Measurements from ENCODE around the gene IP6K3.

The IP6K3 gene

DNA sequence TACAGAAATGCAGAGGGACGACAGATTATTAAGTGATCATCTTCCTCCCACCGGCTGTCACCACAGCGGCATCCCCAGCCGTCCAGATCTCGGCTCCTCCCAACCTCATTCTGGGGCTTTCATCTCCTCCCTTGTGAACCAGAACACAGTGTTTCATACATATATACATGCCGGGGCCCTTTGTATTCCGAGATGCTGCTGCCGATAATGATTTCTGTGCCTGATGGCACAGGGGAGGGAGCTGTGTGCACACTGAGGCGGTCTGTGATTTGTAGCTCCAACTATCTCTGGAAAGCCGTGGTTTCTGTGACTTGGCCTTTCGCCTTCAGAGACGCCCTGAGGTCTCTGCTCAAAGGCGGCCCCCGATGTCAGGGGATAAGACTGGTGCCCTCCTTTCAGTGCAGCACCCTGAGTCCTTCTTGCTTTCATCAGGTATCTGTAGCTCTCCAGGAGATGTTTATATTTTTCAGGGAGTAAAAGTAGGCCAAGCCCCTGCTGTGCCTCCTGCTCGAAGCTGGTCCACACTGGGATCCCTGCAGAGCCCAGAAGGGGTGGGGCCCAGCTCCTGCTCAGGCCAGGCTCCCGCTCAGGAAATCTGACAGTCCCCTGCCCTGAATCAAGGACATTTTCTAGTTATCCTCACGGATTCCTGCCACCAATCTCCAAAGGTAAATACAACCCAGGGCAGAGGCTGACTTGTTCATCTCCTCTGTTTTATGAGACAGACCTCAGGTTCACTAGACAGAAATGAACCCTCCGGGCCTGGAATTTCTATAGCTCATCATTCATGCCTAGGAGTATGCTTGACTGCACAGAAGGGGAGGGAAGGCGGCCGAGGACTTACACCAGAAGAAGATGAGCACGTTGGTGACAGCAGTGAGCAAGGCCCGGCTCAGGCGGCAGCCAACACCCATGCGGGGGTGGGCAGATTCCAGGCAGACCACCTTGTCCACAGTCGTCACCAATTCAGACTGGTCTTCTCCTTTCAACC, 31.0 kb upstream of the IP6K3 start:
- DNase-seq (ENCODE audit: low spot score): no peak

DNA sequence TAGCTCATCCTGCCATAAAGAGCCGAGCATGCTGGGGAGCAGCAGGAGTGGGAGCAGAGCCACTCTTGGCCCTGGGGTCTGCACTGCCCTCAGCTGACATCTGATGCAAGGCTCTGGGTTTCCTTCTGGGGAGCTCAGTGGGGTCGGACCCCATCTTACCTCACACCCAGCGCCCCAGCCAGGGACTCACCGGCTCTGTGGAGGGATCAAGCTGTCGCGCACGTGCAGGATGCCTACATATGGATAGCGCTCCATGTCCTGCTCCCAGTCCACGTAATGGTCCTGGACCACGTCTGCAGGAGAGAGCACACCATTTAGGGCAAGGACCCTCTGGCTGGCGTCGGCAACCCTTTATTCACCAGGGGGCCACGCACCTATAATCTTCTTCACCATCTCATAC, 30.1 kb upstream of the IP6K3 start:
- DNase-seq (ENCODE audit: low spot score): no peak

DNA sequence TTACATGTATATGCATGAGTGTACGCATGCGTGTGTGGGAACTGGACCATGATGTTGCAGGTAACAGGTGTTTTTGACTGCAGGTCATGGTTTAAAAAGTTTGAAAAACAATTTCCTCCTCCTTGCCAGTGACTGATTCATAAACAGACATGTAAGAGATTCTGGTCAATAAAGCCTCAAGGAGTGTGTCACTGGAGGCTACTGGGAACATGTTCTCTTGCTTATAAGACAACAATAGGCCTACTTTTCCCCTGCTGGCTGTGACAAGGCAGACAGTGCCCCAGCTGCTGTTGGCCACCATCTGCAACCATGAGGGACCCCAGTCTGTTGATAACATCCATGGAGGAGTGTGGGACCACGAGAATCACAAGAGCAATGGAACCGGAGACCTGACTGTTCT, 29.5 kb upstream of the IP6K3 start:
- DNase-seq (ENCODE audit: low spot score): no peak

DNA sequence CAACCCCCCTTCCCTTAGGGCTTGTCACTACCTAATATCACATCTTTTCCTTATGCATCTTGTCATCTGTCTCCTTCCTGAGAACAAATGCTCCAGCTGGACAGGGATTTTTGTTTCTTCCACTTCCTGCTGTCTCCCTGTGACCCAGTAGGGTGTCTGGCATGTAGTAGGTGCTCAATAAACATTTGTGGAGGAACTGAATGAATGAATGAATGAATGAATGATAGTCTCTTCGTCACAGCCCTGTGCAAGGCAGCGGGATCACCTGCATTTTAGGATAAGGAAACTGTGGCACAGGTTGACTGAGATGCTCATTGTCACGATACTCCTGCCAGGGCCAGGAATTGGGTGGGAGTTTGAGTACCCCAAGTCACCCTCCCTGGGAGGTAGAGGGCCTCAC, 28.1 kb upstream of the IP6K3 start:
- DNase-seq (ENCODE audit: low spot score): no peak

DNA sequence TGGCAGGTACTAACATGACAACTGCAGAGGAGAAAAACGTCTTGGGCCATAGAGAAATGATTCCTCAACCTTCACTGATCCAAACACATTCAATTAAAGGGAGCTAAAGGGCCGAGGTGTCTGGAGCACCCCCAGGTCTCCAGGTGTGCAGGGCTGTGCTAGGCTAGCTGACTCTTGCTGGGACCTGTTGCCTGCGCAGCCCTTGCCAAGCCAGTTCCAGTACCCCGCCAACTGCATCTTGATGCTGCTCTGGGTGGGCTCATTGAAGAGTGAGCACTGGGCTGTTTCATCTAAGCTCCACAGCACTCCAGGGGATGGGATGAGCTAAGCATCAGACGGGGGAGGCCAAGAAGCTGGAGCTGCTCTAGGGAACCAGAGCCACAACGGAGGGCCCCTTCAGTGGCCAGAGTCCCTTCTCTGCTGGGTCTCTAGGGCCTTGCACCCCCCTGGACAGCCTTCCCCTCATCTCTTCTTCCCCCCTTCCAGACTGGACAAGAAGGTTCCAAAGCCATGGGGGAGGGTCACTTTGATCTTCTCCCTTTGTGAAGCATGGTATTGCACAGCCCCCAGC, 26.3 kb upstream of the IP6K3 start:
- no peak for DNase-seq (ENCODE audit: low spot score)

DNA sequence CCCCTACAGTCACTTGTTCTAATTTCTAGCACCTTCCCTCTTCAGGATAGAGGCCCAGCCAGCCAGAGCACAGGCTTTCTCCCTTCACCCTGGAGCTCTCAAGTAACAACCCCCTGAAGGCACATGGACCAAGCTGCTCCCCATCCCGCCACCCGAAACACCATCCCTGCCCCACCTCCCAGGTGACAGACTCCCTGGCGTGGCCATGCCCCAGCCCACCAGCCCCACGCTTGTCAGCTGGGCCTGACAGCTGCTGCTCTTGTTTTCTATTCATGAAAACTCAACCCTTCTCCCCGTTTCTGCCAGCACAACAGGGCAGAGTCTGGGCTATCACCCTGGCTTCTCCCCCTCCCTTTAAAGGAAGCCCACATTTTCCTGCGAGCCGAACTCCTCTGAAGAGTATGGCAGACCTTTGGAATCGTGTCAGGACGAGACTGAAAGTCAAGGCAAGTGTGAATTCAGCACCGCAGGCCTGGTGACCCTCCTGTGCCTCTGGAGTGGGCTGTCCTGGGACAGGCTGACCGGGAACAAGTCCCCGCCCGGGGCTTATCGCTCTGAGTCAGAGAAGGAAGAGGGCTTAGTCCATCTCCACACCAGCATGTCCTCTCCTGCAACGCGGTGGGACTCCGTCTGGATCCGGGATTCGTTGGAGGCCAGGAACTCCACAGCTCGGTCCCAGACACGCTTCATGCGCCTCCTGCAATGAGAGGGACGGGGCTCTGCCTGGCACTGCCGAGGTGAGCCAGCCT, 25.6 kb upstream of the IP6K3 start:
- no peak for DNase-seq (ENCODE audit: low spot score)

DNA sequence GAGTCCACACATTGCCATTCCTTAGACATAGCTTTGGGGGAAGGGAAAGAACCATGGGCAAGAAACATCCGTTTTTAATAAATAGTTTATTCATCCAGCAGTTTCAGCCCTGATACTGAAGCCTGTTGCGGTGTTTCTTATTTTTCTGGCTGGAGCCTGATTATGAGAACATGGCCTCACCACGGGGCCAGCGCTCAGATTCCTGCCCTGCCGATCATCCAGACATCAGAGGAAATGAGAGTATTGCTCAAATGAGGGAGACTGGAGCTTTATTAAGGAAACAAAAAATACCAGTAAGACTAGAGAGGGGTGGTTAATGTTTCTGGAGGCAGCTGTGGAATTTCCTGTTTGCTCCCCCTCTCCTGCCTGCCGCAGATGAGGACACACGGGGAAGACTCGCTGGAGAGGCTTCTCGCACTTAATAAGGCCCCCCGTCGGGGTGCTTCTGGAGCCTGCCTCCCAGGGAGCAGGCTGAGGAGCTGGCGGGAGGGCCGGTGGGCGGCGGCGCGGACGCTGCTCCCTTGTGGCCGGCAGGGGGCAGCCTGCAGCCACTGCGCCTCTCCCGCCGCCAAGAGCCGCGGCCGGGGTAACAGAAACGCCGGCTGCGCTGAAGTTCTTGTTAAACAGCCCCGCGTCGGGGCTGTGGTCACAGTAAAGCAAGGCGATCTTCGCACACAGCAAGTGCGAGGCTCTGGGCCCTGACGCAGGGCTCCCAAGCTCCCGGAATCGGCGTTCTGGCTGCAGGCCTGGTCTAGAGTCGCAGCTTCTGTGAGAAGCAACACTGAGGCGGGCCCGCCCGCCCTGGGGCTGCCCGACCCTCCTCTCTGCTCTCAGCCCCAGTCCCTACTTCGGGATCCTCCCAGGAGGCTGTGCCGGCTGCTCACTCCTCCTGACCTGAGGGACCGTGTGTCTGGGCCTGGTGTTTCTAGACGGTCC, 24.7 kb upstream of the IP6K3 start:
- peak; percentile 93 for DNase-seq (ENCODE audit: low spot score)

DNA sequence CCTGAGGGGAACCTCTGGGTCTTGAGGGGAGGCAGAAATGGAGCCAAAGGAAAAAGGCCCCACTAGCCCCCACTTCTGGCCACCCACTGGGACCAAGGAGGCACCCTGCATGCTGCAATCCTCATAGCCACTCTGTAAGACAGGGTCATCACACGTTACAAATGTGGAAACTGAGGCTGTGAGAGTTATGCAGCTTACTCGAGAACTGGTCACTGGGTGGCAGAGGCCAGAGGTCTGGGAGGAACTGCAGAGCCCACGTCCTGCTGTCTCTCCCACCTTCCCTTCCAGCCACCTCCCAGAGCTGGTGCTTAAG, 24.1 kb upstream of the IP6K3 start:
- no peak for DNase-seq (ENCODE audit: low spot score)

DNA sequence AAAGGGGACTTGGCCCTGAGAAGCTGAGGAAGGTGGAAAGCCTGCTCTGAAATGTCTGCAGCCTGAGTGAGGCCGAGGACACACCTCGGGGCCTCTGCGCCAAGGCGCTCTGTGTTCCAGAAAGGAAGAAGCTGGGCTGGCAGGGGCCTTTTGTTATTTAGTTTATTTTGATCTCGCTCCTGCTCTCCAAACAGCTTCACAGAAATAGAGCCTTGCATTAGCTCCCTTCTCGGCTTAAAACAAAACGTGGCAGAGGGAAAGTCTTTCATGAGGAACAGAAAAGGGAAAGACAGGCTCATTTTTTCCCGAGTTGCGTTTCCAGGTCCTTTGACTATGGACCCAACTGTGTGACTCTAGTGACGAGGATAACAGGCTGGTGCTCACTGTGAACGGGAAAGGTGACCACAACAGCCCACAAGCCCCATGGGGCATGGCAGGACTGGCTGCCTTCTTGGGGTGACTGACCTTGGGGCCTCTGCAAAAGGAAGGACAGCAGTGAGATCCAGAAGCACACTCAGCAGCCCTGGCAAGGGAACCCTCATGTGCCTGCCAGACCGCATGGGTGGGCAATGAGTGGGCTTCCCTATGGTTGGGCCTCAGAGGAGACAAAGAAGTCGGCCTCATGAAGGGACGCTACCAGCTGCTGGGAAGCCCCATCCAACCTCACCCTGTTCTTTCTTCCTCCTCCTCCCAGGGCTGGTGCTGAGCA, 23.6 kb upstream of the IP6K3 start:
- no peak for DNase-seq (ENCODE audit: low spot score)

DNA sequence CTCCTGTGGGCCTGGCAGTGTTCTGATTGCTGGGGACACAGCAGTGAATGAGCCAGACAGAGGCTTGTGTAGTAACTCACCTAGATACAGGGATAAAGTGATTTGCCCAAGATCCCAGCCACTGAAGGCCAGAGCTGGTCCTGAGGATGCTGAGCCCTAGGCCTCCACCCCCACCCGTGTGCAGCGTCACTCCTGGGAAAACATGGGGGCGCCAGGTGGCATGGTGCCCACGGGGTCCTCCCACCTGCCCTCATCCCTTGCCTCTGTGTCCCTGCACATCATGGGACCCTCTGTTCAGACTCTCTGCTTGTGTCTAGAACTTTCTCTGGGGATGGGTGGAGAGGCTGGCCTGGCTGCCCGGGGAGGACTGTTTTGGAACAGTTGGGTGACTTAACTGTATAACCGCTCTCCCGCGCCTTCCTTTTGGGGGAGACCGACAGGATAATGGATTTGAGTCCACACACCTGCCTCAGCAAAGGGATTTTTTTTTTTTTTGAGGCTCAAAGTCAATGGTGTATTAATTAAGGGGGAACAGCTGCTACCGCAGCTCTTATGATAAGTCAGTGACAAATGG, 22.6 kb upstream of the IP6K3 start:
- DNase-seq (ENCODE audit: low spot score): no peak

DNA sequence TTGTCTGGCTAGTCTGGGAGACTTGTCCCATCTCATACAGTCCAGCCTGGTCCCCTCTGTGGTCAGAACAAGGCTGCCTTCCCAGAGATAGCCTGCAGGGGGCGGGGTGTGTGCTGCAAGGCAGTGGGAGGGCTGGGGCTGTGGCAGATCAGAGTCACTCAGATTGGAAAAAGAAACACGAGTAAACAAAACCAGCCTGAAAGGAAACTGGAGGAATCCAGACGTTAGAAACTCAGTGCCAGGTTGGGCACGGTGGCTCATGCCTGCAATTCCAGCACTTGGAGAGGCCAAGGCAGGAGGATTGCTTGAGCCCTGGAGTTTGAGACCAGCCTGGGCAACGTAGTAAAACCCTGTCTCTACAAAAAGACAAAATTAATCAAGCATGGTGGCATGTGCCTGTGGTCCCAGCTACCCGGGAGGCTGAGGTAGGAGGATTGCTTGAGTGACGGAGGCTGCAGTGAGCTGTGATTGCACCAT, 22.0 kb upstream of the IP6K3 start:
- DNase-seq (ENCODE audit: low spot score): peak; percentile 90

DNA sequence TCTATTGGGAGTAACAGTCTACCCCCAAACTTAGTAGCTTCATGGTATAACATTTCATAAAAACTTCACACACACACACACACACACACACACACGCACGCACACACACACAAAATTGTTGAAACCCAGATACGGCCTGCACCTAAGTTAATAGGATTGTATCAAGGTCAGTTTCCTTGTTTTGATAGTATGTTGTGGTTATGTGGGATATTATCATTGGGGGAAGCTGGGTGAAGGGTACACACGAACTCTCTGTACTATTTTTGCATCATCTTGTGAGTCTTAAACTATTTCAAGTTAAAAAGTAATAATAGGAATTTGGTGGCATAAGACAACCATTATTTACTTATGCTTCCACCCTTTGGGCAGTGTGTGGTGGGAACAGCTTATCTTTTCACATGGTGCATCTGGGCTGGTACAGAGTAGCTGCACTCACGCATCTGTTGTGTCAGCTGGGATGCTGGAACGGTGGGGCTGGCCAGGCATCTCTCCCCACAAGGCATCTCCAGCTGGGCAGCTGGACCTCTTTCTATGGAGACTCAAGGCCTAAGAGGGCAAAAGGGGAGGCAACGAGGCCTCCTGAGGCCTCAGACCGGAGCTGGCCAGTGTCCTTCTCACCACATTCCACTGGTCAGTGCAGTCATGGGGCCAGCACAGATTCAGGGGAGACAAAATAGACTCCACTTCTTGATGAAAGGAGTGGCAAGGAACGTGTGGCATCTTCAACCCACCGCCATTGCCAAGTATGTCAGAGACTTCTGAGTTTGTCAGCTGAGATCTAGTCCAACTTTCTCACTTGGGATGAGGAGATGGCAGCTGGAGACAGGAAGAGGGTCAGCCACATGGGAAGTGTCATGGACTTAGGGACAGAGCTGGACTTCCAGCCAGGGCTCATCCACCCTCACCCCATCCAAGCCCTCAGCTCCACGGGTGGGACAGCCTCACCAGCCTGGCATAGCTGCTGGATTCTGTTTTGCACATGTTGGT, 20.5 kb upstream of the IP6K3 start:
- DNase-seq (ENCODE audit: low spot score): no peak

DNA sequence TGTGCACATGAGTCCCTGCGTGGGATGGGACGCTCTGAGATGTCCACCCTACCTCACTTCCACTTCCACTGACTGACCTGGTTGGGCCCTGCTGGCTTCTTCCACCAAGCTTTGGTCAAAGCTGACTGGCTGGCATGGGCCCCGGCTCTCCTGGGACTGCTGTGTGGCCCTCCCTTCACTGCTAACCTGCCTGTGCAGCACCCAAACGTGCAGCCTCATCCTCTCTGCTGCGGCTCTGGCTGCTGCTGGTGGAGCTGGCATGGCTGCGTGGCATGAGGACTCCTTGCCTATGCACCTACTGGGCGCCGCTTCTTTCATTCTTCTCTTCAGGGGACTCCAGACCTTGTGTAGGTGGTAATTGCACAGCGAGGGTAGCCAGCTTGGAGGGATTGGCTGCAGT, 18.7 kb upstream of the IP6K3 start:
- DNase-seq (ENCODE audit: low spot score): no peak

DNA sequence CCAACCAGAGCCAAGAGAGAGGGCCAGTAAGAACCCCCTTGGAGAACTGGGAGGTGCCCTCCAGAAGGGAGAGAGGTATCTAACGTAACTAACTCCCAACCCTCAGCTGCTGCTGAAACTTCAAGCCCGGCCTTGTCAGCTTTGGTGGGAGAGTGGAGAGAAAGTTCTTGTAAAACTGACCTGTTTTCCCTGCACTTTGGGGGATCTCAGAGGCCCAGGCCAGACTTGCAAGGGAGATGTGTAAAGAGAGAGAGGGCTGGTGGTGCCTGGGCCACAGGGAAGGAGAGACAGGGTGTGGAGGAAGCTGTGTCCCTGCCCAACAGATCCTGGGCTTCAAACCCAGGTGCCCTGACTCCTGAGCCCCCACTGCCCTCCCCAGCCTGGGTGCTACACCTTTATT, 17.3 kb upstream of the IP6K3 start:
- DNase-seq (ENCODE audit: low spot score): no peak

DNA sequence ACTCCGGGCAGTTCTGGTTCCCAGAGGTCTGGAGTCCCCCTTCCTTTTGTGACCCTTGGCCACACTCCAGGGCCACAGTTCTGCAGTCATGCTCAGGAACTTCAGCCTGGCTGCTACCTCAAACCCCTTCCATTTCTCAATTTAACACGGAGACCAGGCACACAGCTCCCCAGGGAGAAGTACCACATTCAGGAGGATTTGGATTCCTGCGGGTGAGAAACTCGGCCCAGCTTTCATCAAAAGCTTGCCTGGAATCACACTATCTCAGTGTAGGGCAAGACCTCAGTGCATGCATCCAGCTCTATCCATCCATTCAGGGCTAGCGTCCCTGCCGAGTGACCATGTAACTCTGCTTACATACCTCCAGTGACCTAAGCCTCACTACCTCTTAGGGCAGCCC, 16.8 kb upstream of the IP6K3 start:
- DNase-seq (ENCODE audit: low spot score): no peak

DNA sequence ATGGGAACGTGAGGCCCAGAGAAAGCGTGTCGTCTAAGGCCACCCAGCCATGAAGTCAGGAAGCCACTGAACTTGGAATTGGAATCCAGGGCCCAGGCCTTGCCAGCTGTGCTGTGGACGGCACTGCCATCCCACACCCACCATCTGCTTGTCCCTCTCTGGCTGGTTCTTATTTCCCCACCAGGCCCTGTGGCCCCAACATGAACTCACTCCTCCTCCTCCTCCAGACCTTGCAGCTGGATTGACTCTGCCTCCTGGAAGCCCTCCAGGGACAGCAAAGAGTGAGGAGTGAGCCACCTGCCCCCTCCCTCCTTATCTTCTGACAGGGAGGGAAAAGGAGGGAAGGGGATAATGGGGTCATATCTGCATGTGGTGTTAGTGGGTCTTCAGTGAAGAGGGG, 16.0 kb upstream of the IP6K3 start:
- no peak for DNase-seq (ENCODE audit: low spot score)

DNA sequence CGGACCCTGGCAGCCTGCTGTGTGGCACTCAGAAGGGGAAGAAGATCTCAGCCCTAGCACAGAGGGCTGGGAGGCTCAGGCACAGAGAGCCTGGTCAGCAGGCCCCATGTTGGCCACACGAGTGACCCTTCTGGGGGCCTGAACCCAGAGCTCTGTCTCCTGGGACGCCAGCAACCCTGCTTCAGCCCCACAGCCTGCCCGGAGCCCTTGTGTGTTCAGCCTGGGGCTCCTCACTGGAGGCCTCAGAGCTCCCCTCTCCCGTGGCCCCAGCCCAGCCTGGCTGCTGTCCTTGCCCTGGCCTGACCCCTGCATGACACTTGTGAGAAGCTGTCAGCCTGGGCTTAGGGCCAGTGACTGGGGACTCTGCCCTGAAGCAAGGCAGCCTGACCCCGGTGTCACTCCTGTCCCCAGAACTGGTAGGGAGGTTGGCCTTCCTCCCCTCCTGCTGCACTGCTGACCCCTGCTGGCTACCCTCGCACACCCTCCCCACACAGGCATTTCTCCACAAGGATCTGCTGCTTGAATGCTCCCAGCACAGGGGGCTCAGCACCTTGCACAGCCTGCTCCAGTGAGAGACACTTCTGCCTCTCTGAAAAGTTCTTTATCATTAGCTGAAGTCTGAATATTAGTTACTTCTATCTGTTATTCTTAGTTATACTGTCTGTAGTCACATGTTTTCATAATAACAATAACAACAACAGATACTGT, 15.4 kb upstream of the IP6K3 start:
- peak; percentile 70 for DNase-seq (ENCODE audit: low spot score)

DNA sequence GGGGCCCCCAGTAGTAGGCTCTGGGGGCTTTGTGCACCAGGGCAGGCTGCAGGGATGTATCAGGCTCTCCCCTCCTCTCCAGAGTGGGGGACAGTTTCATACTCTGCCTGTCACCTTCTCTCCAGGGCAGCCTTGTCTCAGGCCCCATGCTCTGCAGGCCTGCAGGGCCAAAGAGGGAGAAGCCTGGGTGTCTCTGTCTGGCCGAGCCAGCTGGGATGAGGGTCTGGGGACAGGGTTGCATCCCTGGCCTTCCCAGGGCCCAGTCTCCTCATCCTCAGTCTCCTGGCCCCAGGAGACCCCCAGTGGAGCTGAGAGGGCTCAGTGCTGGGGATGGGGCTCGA, 14.8 kb upstream of the IP6K3 start:
- no peak for DNase-seq (ENCODE audit: low spot score)
